SK-N-SH treated with all-trans-retinoic acid at 6 μM for 48 hours (cell line): Measurements from ENCODE around the gene PIK3CA.

Experiments used
- ATAC-seq: fragments of 200-7000 bp; cut with Tn5 transposase; 3 replicates; pipeline ENCODE4 v1.9.1; 2020; ENCODE audit warnings: mild to moderate bottlenecking, moderate library complexity
- BACH2 ChIP-seq: fragments of 250-450 bp; sonication (Bioruptor Pico); IDR thresholded peaks from 2 replicates; pipeline ENCODE4 v1.9.0; 2021; ENCODE audit warnings: mild to moderate bottlenecking, borderline replicate concordance
- CSDC2 ChIP-seq: fragments of 250-450 bp; sonication (Bioruptor Pico); IDR thresholded peaks from 2 replicates; pipeline ENCODE4 v1.5.0; 2020; ENCODE audit warnings: mild to moderate bottlenecking, moderate library complexity
- GLIS3 ChIP-seq: fragments of 250-450 bp; sonication (Bioruptor Pico); IDR thresholded peaks from 2 replicates; pipeline ENCODE4 v1.5.0; 2020; ENCODE audit warnings: mild to moderate bottlenecking, moderate library complexity
- ISL1 ChIP-seq: fragments of 250-450 bp; sonication (Bioruptor Pico); IDR thresholded peaks from 2 replicates; pipeline ENCODE4 v2.1.2; 2022; ENCODE audit warnings: mild to moderate bottlenecking, moderate library complexity
- PPARA ChIP-seq: fragments of 250-450 bp; sonication (Bioruptor Pico); IDR thresholded peaks from 2 replicates; pipeline ENCODE4 v1.5.0; 2020; ENCODE audit warnings: mild to moderate bottlenecking, borderline replicate concordance
- RARB ChIP-seq: fragments of 250-450 bp; sonication (Bioruptor Pico); IDR thresholded peaks from 2 replicates; pipeline ENCODE4 v1.8.0; 2021; ENCODE audit warnings: mild to moderate bottlenecking, moderate library complexity
- SNAI2 ChIP-seq: fragments of 250-450 bp; sonication (Bioruptor Pico); IDR thresholded peaks from 2 replicates; pipeline ENCODE4 v1.5.0; 2020; ENCODE audit warnings: mild to moderate bottlenecking, moderate library complexity
- TCF4 ChIP-seq: fragments of 250-450 bp; sonication (Bioruptor Pico); IDR thresholded peaks from 2 replicates; pipeline ENCODE4 v1.8.0; 2021; ENCODE audit warnings: mild to moderate bottlenecking, moderate library complexity, borderline replicate concordance
- TOX ChIP-seq: fragments of 250-450 bp; sonication (Bioruptor Pico); IDR thresholded peaks from 2 replicates; pipeline ENCODE4 v1.8.0; 2021; ENCODE audit warnings: mild to moderate bottlenecking, moderate library complexity, borderline replicate concordance
- ZC3H10 ChIP-seq: fragments of 250-450 bp; sonication (Bioruptor Pico); IDR thresholded peaks from 2 replicates; pipeline ENCODE4 v1.5.1; 2021; ENCODE audit warnings: mild to moderate bottlenecking, moderate library complexity
- ZFP30 ChIP-seq: fragments of 450-650 bp; formaldehyde crosslinking; IDR thresholded peaks from 2 replicates; pipeline ENCODE4 v1.5.0; 2022; ENCODE audit warnings: mild to moderate bottlenecking, moderate library complexity
- ZNF565 ChIP-seq: fragments of 450-650 bp; formaldehyde crosslinking; conservative IDR thresholded peaks from 2 replicates; pipeline ENCODE4 v1.5.0; 2020; ENCODE audit warnings: low read depth, mild to moderate bottlenecking, moderate library complexity
- ZNF70 ChIP-seq: fragments of 450-650 bp; formaldehyde crosslinking; IDR thresholded peaks from 2 replicates; pipeline ENCODE4 v1.5.0; 2020; ENCODE audit warnings: mild to moderate bottlenecking, moderate library complexity
- TF ChIP-seq, protein P1 (sequence below): fragments of 250-450 bp; sonication (Bioruptor Pico); IDR thresholded peaks from 2 replicates; pipeline ENCODE4 v1.5.1; 2020; ENCODE audit warnings: low read depth, mild to moderate bottlenecking, moderate library complexity
- TF ChIP-seq, protein P2 (sequence below): fragments of 250-450 bp; sonication (Bioruptor Pico); IDR thresholded peaks from 2 replicates; pipeline ENCODE4 v1.8.0; 2020; ENCODE audit warnings: mild to moderate bottlenecking, moderate library complexity, borderline replicate concordance
- TF ChIP-seq, protein P3 (sequence below): fragments of 250-450 bp; sonication (Bioruptor Pico); IDR thresholded peaks from 2 replicates; pipeline ENCODE4 v1.5.0; 2020; ENCODE audit warnings: mild to moderate bottlenecking, moderate library complexity
- TF ChIP-seq, protein P4 (sequence below): fragments of 250-450 bp; sonication (Bioruptor Pico); IDR thresholded peaks from 2 replicates; pipeline ENCODE4 v1.5.1; 2021; ENCODE audit warnings: mild to moderate bottlenecking, moderate library complexity

Gene PIK3CA

DNA sequence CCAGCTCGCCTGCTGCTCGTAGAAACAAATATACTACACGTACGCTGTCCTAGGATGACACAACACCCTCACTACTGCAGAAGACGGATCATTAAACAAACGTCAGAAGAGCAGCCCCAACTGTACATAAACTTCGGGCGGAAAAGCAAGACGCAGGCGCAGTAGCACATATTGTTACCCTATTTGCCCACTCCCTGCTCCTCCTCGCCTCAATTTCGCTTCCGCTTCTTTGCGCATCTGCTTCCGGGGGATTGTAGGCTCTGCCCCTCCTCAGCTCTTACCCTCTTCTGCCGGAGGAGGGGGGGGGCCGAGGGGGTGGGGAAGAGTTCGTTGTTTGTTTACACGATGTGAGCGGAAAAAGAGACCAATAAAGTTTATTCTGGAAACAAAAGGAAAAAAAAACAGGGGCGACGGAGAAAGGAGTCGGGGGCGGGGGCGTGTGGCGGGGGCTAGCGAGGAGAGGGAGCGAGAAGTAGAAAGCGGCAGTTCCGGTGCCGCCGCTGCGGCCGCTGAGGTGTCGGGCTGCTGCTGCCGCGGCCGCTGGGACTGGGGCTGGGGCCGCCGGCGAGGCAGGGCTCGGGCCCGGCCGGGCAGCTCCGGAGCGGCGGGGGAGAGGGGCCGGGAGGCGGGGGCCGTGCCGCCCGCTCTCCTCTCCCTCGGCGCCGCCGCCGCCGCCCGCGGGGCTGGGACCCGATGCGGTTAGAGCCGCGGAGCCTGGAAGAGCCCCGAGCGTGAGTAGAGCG, at the start of gene PIK3CA:
Gene PIK3CA, plus strand, starts transcription at position 485 of the 743 bp plus-strand sequence. CDS start 50,469 bp downstream, outside the sequence.
- ATAC-seq = peak; percentile 91
- no peak for TF ChIP-seq ZC3H10 (CRISPR knock-in tag)
- no peak for TF ChIP-seq RARB

DNA sequence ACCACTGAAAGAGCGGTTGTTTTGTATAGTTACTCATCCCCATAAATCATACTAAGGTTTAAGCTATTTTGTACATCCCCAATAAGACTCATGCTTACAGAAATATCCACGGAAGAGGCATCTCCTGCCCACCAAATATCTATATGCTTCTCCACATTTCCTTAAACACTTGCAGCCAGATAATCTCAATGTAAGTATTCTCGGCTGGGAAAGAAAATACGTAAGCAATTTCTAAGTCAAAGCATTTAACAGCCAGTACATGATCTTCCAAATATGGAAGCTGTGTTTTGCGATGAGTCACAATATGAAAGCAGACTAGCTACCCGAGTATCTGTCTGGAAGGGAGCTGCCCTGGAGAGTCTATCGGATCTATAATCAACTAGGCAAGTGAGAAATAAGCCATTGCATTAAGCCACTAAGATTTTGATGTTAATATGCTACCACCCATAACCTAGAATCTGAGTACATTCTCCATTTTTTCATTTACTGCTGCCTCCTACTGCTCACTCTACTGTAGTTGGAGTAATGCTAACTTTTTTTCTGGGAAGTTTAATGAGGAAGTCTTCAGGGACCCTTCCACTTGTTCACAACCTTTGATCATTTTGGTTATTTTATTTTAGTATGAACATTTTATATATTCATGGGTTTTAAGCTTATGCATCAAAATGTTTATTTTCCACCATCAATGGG, 49.6 kb upstream of the PIK3CA start:
- peak; percentile 85 for ATAC-seq
- TF ChIP-seq GLIS3 (CRISPR knock-in tag) = no peak
- TF ChIP-seq TCF4 (CRISPR knock-in tag) = no peak
- TF ChIP-seq BACH2 (CRISPR knock-in tag) = no peak
- TF ChIP-seq, protein P1, sequence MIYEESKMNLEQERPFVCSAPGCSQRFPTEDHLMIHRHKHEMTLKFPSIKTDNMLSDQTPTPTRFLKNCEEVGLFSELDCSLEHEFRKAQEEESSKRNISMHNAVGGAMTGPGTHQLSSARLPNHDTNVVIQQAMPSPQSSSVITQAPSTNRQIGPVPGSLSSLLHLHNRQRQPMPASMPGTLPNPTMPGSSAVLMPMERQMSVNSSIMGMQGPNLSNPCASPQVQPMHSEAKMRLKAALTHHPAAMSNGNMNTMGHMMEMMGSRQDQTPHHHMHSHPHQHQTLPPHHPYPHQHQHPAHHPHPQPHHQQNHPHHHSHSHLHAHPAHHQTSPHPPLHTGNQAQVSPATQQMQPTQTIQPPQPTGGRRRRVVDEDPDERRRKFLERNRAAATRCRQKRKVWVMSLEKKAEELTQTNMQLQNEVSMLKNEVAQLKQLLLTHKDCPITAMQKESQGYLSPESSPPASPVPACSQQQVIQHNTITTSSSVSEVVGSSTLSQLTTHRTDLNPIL = no peak
- no peak for TF ChIP-seq ZNF565 (CRISPR knock-in tag)
- TF ChIP-seq ZFP30 (CRISPR knock-in tag) = no peak
- TF ChIP-seq, protein P2, sequence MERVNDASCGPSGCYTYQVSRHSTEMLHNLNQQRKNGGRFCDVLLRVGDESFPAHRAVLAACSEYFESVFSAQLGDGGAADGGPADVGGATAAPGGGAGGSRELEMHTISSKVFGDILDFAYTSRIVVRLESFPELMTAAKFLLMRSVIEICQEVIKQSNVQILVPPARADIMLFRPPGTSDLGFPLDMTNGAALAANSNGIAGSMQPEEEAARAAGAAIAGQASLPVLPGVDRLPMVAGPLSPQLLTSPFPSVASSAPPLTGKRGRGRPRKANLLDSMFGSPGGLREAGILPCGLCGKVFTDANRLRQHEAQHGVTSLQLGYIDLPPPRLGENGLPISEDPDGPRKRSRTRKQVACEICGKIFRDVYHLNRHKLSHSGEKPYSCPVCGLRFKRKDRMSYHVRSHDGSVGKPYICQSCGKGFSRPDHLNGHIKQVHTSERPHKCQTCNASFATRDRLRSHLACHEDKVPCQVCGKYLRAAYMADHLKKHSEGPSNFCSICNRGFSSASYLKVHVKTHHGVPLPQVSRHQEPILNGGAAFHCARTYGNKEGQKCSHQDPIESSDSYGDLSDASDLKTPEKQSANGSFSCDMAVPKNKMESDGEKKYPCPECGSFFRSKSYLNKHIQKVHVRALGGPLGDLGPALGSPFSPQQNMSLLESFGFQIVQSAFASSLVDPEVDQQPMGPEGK (CRISPR knock-in tag) = no peak
- TF ChIP-seq, all 23 proteins: peak for 0

DNA sequence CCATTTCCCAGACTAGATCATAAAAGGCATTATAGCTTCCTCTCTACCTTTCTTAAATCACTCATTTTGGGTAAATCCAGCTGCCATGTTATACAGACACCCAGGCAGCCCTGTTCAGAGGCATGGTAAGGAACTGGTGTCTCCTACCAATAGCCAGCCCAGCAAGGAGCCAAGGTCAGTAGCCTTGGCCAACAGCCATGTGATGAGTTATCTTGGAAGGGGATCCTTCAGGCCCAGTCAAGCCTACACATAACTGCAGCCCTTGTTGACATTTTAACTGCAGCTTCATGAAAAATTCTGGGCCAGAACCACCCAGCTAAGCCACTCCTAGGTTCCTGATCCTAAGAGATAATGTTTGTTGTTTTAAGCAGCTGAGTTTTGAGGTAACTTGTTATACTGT, 47.5 kb upstream of the PIK3CA start:
- TF ChIP-seq, protein P2 (CRISPR knock-in tag) = no peak
- TF ChIP-seq TOX (no peak), SNAI2 (CRISPR knock-in tag) (no peak), BACH2 (CRISPR knock-in tag) (no peak), ZNF565 (CRISPR knock-in tag) (no peak)
- TF ChIP-seq, all 23 proteins: peak for 0
- ATAC-seq = peak; percentile 35; the same call in 1 of the 3 replicates

DNA sequence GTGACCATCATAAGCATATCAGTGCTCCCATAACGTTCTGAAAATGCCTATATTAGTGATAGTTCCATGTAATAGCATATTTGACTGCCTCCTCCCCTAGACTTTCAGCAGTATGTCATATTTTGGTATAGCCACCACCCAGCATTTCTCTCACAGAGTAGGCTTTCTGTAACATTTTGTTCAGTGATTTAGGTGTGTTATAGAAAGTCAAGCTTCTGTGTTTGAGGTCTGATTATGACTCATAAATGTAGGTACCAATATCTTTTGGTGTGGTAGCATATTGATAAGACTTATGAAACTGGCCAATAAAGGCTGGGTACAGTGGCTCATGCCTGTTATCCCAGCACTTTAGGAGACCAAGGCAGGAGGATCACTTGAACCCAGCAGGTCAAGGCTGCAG, 42.3 kb upstream of the PIK3CA start:
- no peak for ATAC-seq
- TF ChIP-seq ISL1 (CRISPR knock-in tag) = no peak
- TF ChIP-seq, protein P3, sequence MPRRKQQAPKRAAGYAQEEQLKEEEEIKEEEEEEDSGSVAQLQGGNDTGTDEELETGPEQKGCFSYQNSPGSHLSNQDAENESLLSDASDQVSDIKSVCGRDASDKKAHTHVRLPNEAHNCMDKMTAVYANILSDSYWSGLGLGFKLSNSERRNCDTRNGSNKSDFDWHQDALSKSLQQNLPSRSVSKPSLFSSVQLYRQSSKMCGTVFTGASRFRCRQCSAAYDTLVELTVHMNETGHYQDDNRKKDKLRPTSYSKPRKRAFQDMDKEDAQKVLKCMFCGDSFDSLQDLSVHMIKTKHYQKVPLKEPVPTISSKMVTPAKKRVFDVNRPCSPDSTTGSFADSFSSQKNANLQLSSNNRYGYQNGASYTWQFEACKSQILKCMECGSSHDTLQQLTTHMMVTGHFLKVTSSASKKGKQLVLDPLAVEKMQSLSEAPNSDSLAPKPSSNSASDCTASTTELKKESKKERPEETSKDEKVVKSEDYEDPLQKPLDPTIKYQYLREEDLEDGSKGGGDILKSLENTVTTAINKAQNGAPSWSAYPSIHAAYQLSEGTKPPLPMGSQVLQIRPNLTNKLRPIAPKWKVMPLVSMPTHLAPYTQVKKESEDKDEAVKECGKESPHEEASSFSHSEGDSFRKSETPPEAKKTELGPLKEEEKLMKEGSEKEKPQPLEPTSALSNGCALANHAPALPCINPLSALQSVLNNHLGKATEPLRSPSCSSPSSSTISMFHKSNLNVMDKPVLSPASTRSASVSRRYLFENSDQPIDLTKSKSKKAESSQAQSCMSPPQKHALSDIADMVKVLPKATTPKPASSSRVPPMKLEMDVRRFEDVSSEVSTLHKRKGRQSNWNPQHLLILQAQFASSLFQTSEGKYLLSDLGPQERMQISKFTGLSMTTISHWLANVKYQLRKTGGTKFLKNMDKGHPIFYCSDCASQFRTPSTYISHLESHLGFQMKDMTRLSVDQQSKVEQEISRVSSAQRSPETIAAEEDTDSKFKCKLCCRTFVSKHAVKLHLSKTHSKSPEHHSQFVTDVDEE (CRISPR knock-in tag) = no peak

DNA sequence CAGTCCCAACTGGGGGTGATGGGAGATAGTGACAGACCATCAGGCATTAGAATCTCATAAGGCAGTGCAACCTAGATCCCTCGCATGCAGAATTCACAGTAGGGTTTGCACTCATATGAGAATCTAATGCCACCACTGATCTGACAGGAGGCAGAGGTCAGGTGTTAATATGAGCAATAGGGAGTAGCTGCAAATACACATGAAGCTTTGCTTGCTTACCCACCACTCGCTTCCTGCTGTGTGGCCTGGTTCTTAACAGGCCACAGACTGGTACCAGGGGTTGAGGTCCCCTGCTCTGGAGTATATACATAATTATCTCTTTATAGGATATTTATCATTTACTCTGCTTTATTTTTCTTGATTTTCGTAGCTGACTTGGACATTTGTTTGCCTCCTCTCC, 40.5 kb upstream of the PIK3CA start:
- TF ChIP-seq ZNF70 (CRISPR knock-in tag) (no peak), ZFP30 (CRISPR knock-in tag) (no peak), TCF4 (CRISPR knock-in tag) (no peak), PPARA (CRISPR knock-in tag) (no peak), TOX (no peak), SNAI2 (CRISPR knock-in tag) (no peak), ZNF565 (CRISPR knock-in tag) (no peak), CSDC2 (CRISPR knock-in tag) (no peak)
- TF ChIP-seq, protein P4, sequence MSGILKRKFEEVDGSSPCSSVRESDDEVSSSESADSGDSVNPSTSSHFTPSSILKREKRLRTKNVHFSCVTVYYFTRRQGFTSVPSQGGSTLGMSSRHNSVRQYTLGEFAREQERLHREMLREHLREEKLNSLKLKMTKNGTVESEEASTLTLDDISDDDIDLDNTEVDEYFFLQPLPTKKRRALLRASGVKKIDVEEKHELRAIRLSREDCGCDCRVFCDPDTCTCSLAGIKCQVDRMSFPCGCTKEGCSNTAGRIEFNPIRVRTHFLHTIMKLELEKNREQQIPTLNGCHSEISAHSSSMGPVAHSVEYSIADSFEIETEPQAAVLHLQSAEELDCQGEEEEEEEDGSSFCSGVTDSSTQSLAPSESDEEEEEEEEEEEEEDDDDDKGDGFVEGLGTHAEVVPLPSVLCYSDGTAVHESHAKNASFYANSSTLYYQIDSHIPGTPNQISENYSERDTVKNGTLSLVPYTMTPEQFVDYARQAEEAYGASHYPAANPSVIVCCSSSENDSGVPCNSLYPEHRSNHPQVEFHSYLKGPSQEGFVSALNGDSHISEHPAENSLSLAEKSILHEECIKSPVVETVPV = no peak
- ATAC-seq = 0 out of 3 replicates have a peak, but pooled peaks have one; percentile 13
